Activated CD4-positive, alpha-beta T cell treated with anti-CD3 and anti-CD28 coated beads, Interleukin-2, amount 10 ng/mL, durations not matched to agents 24 days and 14 days (primary cell): ENCODE results near the gene ANO1. TPM values are rescaled to one million over a fixed set of nuclear protein-coding genes. Genes with fewer than 3 reads are reported as not detected.

Source experiments
- DNase-seq: peaks from one replicate; pipeline ENCODE4 v3.0.0; 2022
- H3K27ac Mint-ChIP-seq: one replicate; pipeline ENCODE4 v1.8.0; 2022; ENCODE audit warnings: mild to moderate bottlenecking, mixed read lengths
- H3K27me3 Mint-ChIP-seq: one replicate; pipeline ENCODE4 v1.8.0; 2022; ENCODE audit warnings: mixed read lengths
- H3K36me3 Mint-ChIP-seq: one replicate; pipeline ENCODE4 v1.8.0; 2022; ENCODE audit warnings: low read depth, mild to moderate bottlenecking, mixed read lengths
- H3K4me1 Mint-ChIP-seq: one replicate; pipeline ENCODE4 v1.8.0; 2021; ENCODE audit warnings: mixed read lengths
- H3K4me3 Mint-ChIP-seq: one replicate; pipeline ENCODE4 v1.8.0; 2022; ENCODE audit warnings: mild to moderate bottlenecking, moderate library complexity, mixed read lengths
- H3K9me3 Mint-ChIP-seq: one replicate; pipeline ENCODE4 v1.8.0; 2021; ENCODE audit warnings: mixed read lengths
- intact Hi-C: fragments of 100-400 bp; cut with micrococcal nuclease; formaldehyde crosslinking; loops from one replicate; pipeline ENCODE4 v1.15.1; 2023
- total RNA-seq: library from RNA; stranded (reverse); gene quantifications from 2 replicates; pipeline ENCODE4 v1.2.3, GENCODE V29; 2022

ANO1 gene
- total RNA-seq, 1 donor from 2014 or later, result not detected

- intact Hi-C loops, result no loop called here
- Mint-ChIP-seq H3K27me3 (no peaks in the 10 kb centered on the region), H3K9me3 (no peaks in the 10 kb centered on the region), H3K4me1 (no peaks in the 10 kb centered on the region), H3K4me3 (no peak overlapping the region), H3K36me3 (no peaks in the 10 kb centered on the region), H3K27ac (no peak overlapping the region)
- DNase-seq, result no peak
Observed at GRCh38 chr11:70128435-70128906, 50.4 kb downstream of the ANO1 start.

- no peaks in the 10 kb centered on the region for H3K4me1 Mint-ChIP-seq
- H3K9me3 Mint-ChIP-seq, result no peaks in the 10 kb centered on the region
- H3K36me3 Mint-ChIP-seq, result no peaks in the 10 kb centered on the region
- DNase-seq, result no peak
- H3K4me3 Mint-ChIP-seq, result no peak overlapping the region
- no peak overlapping the region for H3K27ac Mint-ChIP-seq
- intact Hi-C loops, result no loop called here
- H3K27me3 Mint-ChIP-seq, result no peaks in the 10 kb centered on the region
Observed at GRCh38 chr11:70129051-70129592, 51.0 kb downstream of the ANO1 start.

- DNase-seq, result no peak
- H3K36me3 Mint-ChIP-seq, result no peaks in the 10 kb centered on the region
- H3K9me3 Mint-ChIP-seq, result no peaks in the 10 kb centered on the region
- H3K4me3 Mint-ChIP-seq, result no peak overlapping the region
- intact Hi-C loops, result no loop called here
- H3K27me3 Mint-ChIP-seq, result no peaks in the 10 kb centered on the region
- H3K27ac Mint-ChIP-seq, result no peak overlapping the region
- no peaks in the 10 kb centered on the region for H3K4me1 Mint-ChIP-seq
Observed at GRCh38 chr11:70130636-70131035, 52.5 kb downstream of the ANO1 start.

GRCh38 chr11:70131606-70132190 is 53.6 kb downstream of the ANO1 start:
- H3K4me3 Mint-ChIP-seq, result no peak overlapping the region
- no peaks in the 10 kb centered on the region for H3K4me1 Mint-ChIP-seq
- H3K36me3 Mint-ChIP-seq, result no peaks in the 10 kb centered on the region
- intact Hi-C loops, result no loop called here
- H3K27me3 Mint-ChIP-seq, result no peaks in the 10 kb centered on the region
- DNase-seq, result no peak
- no peak overlapping the region for H3K27ac Mint-ChIP-seq
- H3K9me3 Mint-ChIP-seq, result no peaks in the 10 kb centered on the region

- Mint-ChIP-seq H3K27ac (no peak overlapping the region), H3K4me1 (no peaks in the 10 kb centered on the region), H3K36me3 (no peaks in the 10 kb centered on the region), H3K9me3 (no peaks in the 10 kb centered on the region), H3K27me3 (no peaks in the 10 kb centered on the region), H3K4me3 (no peak overlapping the region)
- DNase-seq, result no peak
- intact Hi-C loops, result no loop called here
Observed at GRCh38 chr11:70132641-70133040, 54.5 kb downstream of the ANO1 start.

- no peak for DNase-seq
- Mint-ChIP-seq H3K36me3 (no peaks in the 10 kb centered on the region), H3K4me3 (no peak overlapping the region), H3K27ac (no peak overlapping the region), H3K4me1 (no peaks in the 10 kb centered on the region), H3K27me3 (no peaks in the 10 kb centered on the region), H3K9me3 (no peaks in the 10 kb centered on the region)
- intact Hi-C loops, result no loop called here
Observed at GRCh38 chr11:70133771-70134335, 55.7 kb downstream of the ANO1 start.

- no peak overlapping the region for H3K27ac Mint-ChIP-seq
- no peak overlapping the region for H3K4me3 Mint-ChIP-seq
- intact Hi-C loops, result no loop called here
- DNase-seq, result no peak
- H3K27me3 Mint-ChIP-seq, result no peaks in the 10 kb centered on the region
- no peaks in the 10 kb centered on the region for H3K9me3 Mint-ChIP-seq
- H3K36me3 Mint-ChIP-seq, result no peaks in the 10 kb centered on the region
- no peaks in the 10 kb centered on the region for H3K4me1 Mint-ChIP-seq
Observed at GRCh38 chr11:70134490-70134889, 56.4 kb downstream of the ANO1 start.

- no peak for DNase-seq
- Mint-ChIP-seq H3K27ac (no peak overlapping the region), H3K27me3 (no peaks in the 10 kb centered on the region), H3K36me3 (no peaks in the 10 kb centered on the region), H3K4me3 (no peak overlapping the region), H3K9me3 (no peaks in the 10 kb centered on the region), H3K4me1 (no peaks in the 10 kb centered on the region)
- intact Hi-C loops, result no loop called here
Observed at GRCh38 chr11:70135142-70135541, 57.0 kb downstream of the ANO1 start.

GRCh38 chr11:70135625-70136059 is 57.5 kb downstream of the ANO1 start:
- H3K4me1 Mint-ChIP-seq, result no peaks in the 10 kb centered on the region
- DNase-seq, result no peak
- H3K27me3 Mint-ChIP-seq, result peaks cover 3% of the 10 kb centered on the region
- intact Hi-C loops, result no loop called here
- no peaks in the 10 kb centered on the region for H3K36me3 Mint-ChIP-seq
- no peaks in the 10 kb centered on the region for H3K9me3 Mint-ChIP-seq
- no peak overlapping the region for H3K4me3 Mint-ChIP-seq
- no peak overlapping the region for H3K27ac Mint-ChIP-seq

GRCh38 chr11:70137383-70137782 is 59.3 kb downstream of the ANO1 start:
- H3K9me3 Mint-ChIP-seq, result no peaks in the 10 kb centered on the region
- H3K27me3 Mint-ChIP-seq, result peaks cover 18% of the 10 kb centered on the region
- no peaks in the 10 kb centered on the region for H3K36me3 Mint-ChIP-seq
- no peak for DNase-seq
- intact Hi-C loops, result no loop called here
- no peak overlapping the region for H3K27ac Mint-ChIP-seq
- no peak overlapping the region for H3K4me3 Mint-ChIP-seq
- peaks cover 3% of the 10 kb centered on the region for H3K4me1 Mint-ChIP-seq

GRCh38 chr11:70138403-70138802 is 60.3 kb downstream of the ANO1 start:
- no peak overlapping the region for H3K4me3 Mint-ChIP-seq
- intact Hi-C loops, result no loop called here
- no peak for DNase-seq
- no peak overlapping the region for H3K27ac Mint-ChIP-seq
- H3K9me3 Mint-ChIP-seq, result no peaks in the 10 kb centered on the region
- H3K27me3 Mint-ChIP-seq, result peaks cover 23% of the 10 kb centered on the region
- no peaks in the 10 kb centered on the region for H3K36me3 Mint-ChIP-seq
- H3K4me1 Mint-ChIP-seq, result peaks cover 3% of the 10 kb centered on the region

- no peaks in the 10 kb centered on the region for H3K36me3 Mint-ChIP-seq
- intact Hi-C loops, result no loop called here
Observed at GRCh38 chr11:70139785-70140410, 61.8 kb downstream of the ANO1 start.

GRCh38 chr11:70140711-70141485 is 62.8 kb downstream of the ANO1 start:
- intact Hi-C loops, result no loop called here
- DNase-seq, result no peak
- no peaks in the 10 kb centered on the region for H3K9me3 Mint-ChIP-seq
- H3K27ac Mint-ChIP-seq, result no peak overlapping the region
- no peaks in the 10 kb centered on the region for H3K36me3 Mint-ChIP-seq
- H3K4me1 Mint-ChIP-seq, result peaks cover 3% of the 10 kb centered on the region
- H3K4me3 Mint-ChIP-seq, result no peak overlapping the region
- H3K27me3 Mint-ChIP-seq, result peaks cover 25% of the 10 kb centered on the region

More at GRCh38 chr11:70139785-70140410, 61.8 kb downstream of the ANO1 start:
- no peak for DNase-seq
- Mint-ChIP-seq H3K27ac (no peak overlapping the region), H3K9me3 (no peaks in the 10 kb centered on the region), H3K27me3 (peaks cover 25% of the 10 kb centered on the region), H3K4me1 (peaks cover 3% of the 10 kb centered on the region), H3K4me3 (no peak overlapping the region)
